ENCODE measurements around the gene FCN2.

FCN2 gene

GRCh38 chr9:134882204-134882785, 1.7 kb downstream of the FCN2 start:
- Histone ChIP-seq H4K20me1 (ENCODE audit: insufficient read depth, low read length) (no peaks in the 10 kb centered on the region), H3K79me2 (ENCODE audit: insufficient read depth, low read length) (no peaks in the 10 kb centered on the region), H3K4me1 (ENCODE audit: insufficient read depth, low read length, severe bottlenecking) (no peaks in the 10 kb centered on the region), H3K27ac (ENCODE audit: low read depth, low read length, poor library complexity, severe bottlenecking) (no peak overlapping the region), H3K9ac (ENCODE audit: low read length) (no peak overlapping the region), H3K9me2 (ENCODE audit: low read depth, low read length) (no peaks in the 10 kb centered on the region), H3K4me2 (ENCODE audit: low read length) (no peak overlapping the region), H3K4me3 (ENCODE audit: low read depth, low read length, poor library complexity, severe bottlenecking) (no peak overlapping the region), H2AFZ (ENCODE audit: low read length) (no peak overlapping the region), H3K36me3 (ENCODE audit: insufficient read depth, low read length) (no peaks in the 10 kb centered on the region; the same call in 1 of the 2 replicates), H3K9me3 (ENCODE audit: low read length) (no peaks in the 10 kb centered on the region), H3F3A (ENCODE audit: insufficient read depth, low read length) (no peaks in the 10 kb centered on the region), H3K27me3 (ENCODE audit: insufficient read depth, low read length) (peaks cover 12% of the 10 kb centered on the region; the same call in 1 of the 2 replicates)
- TF ChIP-seq CTCF (IDR thresholded peaks at IDR 0.05; ENCODE audit: low read length) (no peak), EZH2 (IDR thresholded peaks at IDR 0.05; ENCODE audit: borderline replicate concordance, low read length) (no peak)

- H3K4me3 ChIP-seq (ENCODE audit: low read depth, low read length, poor library complexity, severe bottlenecking), result no peak overlapping the region
- H2AFZ ChIP-seq (ENCODE audit: low read length), result no peak overlapping the region
- peaks cover 15% of the 10 kb centered on the region for H3K27me3 ChIP-seq (ENCODE audit: insufficient read depth, low read length)
- H3K9me2 ChIP-seq (ENCODE audit: low read depth, low read length), result no peaks in the 10 kb centered on the region
- H3K36me3 ChIP-seq (ENCODE audit: insufficient read depth, low read length), result no peaks in the 10 kb centered on the region; the same call in 1 of the 2 replicates
- no peaks in the 10 kb centered on the region for H3K9me3 ChIP-seq (ENCODE audit: low read length)
- no peaks in the 10 kb centered on the region for H4K20me1 ChIP-seq (ENCODE audit: insufficient read depth, low read length)
- no peak overlapping the region for H3K9ac ChIP-seq (ENCODE audit: low read length)
- H3K4me1 ChIP-seq (ENCODE audit: insufficient read depth, low read length, severe bottlenecking), result no peaks in the 10 kb centered on the region
- H3K79me2 ChIP-seq (ENCODE audit: insufficient read depth, low read length), result no peaks in the 10 kb centered on the region
- H3F3A ChIP-seq (ENCODE audit: insufficient read depth, low read length), result no peaks in the 10 kb centered on the region
- TF ChIP-seq CTCF (IDR thresholded peaks at IDR 0.05; ENCODE audit: low read length) (no peak), EZH2 (IDR thresholded peaks at IDR 0.05; ENCODE audit: borderline replicate concordance, low read length) (no peak)
- H3K27ac ChIP-seq (ENCODE audit: low read depth, low read length, poor library complexity, severe bottlenecking), result no peak overlapping the region
- no peak overlapping the region for H3K4me2 ChIP-seq (ENCODE audit: low read length)
Measured at GRCh38 chr9:134883040-134883782, 2.6 kb downstream of the FCN2 start.

DNA sequence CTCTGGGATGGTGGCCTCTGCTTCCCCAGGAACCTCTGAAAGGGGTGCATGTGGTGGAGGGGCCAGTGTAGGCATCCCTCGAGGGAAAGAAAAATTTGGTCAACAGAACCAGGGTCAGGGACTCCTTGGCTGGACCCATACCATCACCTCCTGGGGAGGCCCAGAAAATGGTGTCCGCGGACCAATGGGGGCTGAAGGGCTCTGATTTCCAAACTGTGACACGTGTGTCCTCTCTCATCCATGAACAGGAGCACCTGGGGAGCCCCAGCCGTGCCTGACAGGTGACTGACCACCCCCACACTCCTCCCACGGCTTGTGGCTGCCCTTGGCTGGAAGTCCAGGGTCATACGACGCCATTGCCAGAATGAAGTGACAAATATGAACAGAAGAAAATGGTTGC, 3.9 kb downstream of the FCN2 start:
- H3K36me3 ChIP-seq (ENCODE audit: insufficient read depth, low read length), result no peaks in the 10 kb centered on the region
- H3K4me3 ChIP-seq (ENCODE audit: low read depth, low read length, poor library complexity, severe bottlenecking), result no peak overlapping the region
- H3K27ac ChIP-seq (ENCODE audit: low read depth, low read length, poor library complexity, severe bottlenecking), result no peak overlapping the region
- no peak for TF ChIP-seq CTCF (IDR thresholded peaks at IDR 0.05; ENCODE audit: low read length)
- no peak for TF ChIP-seq EZH2 (IDR thresholded peaks at IDR 0.05; ENCODE audit: borderline replicate concordance, low read length)
- no peak overlapping the region for H3K9ac ChIP-seq (ENCODE audit: low read length)
- H3F3A ChIP-seq (ENCODE audit: insufficient read depth, low read length), result no peaks in the 10 kb centered on the region
- H3K4me2 ChIP-seq (ENCODE audit: low read length), result no peak overlapping the region
- H3K9me2 ChIP-seq (ENCODE audit: low read depth, low read length), result no peaks in the 10 kb centered on the region
- no peak overlapping the region for H2AFZ ChIP-seq (ENCODE audit: low read length)
- no peaks in the 10 kb centered on the region for H3K79me2 ChIP-seq (ENCODE audit: insufficient read depth, low read length)
- no peaks in the 10 kb centered on the region for H4K20me1 ChIP-seq (ENCODE audit: insufficient read depth, low read length)
- H3K9me3 ChIP-seq (ENCODE audit: low read length), result no peaks in the 10 kb centered on the region
- H3K27me3 ChIP-seq (ENCODE audit: insufficient read depth, low read length), result peaks cover 14% of the 10 kb centered on the region
- peaks cover 12% of the 10 kb centered on the region for H3K4me1 ChIP-seq (ENCODE audit: insufficient read depth, low read length, severe bottlenecking)
